ENCODE measurements around the gene GPR75.

Gene GPR75

GRCh38 chr2:53896864-53897263 is 37.1 kb upstream of the GPR75 start:
- Histone ChIP-seq H3K27ac (ENCODE audit: poor library complexity, severe bottlenecking) (peak overlapping the region; percentile 32), H3K4me1 (ENCODE audit: insufficient read depth, poor library complexity, severe bottlenecking) (peaks cover 16% of the 10 kb centered on the region), H3K36me3 (ENCODE audit: low read depth) (peaks cover 96% of the 10 kb centered on the region), H3K4me3 (ENCODE audit: severe bottlenecking) (no peak overlapping the region), H3K27me3 (ENCODE audit: insufficient read depth, poor library complexity, severe bottlenecking) (no peaks in the 10 kb centered on the region), H3K9me3 (ENCODE audit: severe bottlenecking) (no peaks in the 10 kb centered on the region)
- DNase-seq (ENCODE audit: low spot score) (no peak), ATAC-seq (ENCODE audit: low read depth) (peak; percentile 100)
- TF ChIP-seq CTCF (IDR thresholded peaks at IDR 0.05; ENCODE audit: poor library complexity, severe bottlenecking) = no peak

GRCh38 chr2:53886406-53887280 is 26.9 kb upstream of the GPR75 start:
- peaks cover 93% of the 10 kb centered on the region for H3K36me3 ChIP-seq (ENCODE audit: low read depth)
- H3K4me1 ChIP-seq (ENCODE audit: insufficient read depth, poor library complexity, severe bottlenecking) = no peaks in the 10 kb centered on the region
- DNase-seq (ENCODE audit: low spot score) = no peak
- H3K9me3 ChIP-seq (ENCODE audit: severe bottlenecking) = no peaks in the 10 kb centered on the region
- H3K4me3 ChIP-seq (ENCODE audit: severe bottlenecking) = no peak overlapping the region
- no peak overlapping the region for H3K27ac ChIP-seq (ENCODE audit: poor library complexity, severe bottlenecking)
- H3K27me3 ChIP-seq (ENCODE audit: insufficient read depth, poor library complexity, severe bottlenecking) = no peaks in the 10 kb centered on the region
- no peak for TF ChIP-seq CTCF (IDR thresholded peaks at IDR 0.05; ENCODE audit: poor library complexity, severe bottlenecking)
- ATAC-seq (ENCODE audit: low read depth) = no peak

GRCh38 chr2:53884883-53885282 is 25.1 kb upstream of the GPR75 start:
- TF ChIP-seq CTCF (IDR thresholded peaks at IDR 0.05; ENCODE audit: poor library complexity, severe bottlenecking) = no peak
- Histone ChIP-seq H3K27ac (ENCODE audit: poor library complexity, severe bottlenecking) (no peak overlapping the region), H3K36me3 (ENCODE audit: low read depth) (peaks cover 85% of the 10 kb centered on the region), H3K4me1 (ENCODE audit: insufficient read depth, poor library complexity, severe bottlenecking) (peaks cover 10% of the 10 kb centered on the region), H3K4me3 (ENCODE audit: severe bottlenecking) (no peak overlapping the region), H3K9me3 (ENCODE audit: severe bottlenecking) (no peaks in the 10 kb centered on the region), H3K27me3 (ENCODE audit: insufficient read depth, poor library complexity, severe bottlenecking) (no peaks in the 10 kb centered on the region)
- no peak for DNase-seq (ENCODE audit: low spot score)
- ATAC-seq (ENCODE audit: low read depth) = no peak

GRCh38 chr2:53881986-53882385 is 22.2 kb upstream of the GPR75 start:
- no peak for TF ChIP-seq CTCF (IDR thresholded peaks at IDR 0.05; ENCODE audit: poor library complexity, severe bottlenecking)
- no peak for DNase-seq (ENCODE audit: low spot score)
- H3K9me3 ChIP-seq (ENCODE audit: severe bottlenecking) = no peaks in the 10 kb centered on the region
- no peak for ATAC-seq (ENCODE audit: low read depth)
- H3K36me3 ChIP-seq (ENCODE audit: low read depth) = peaks cover 69% of the 10 kb centered on the region
- H3K4me3 ChIP-seq (ENCODE audit: severe bottlenecking) = no peak overlapping the region
- H3K4me1 ChIP-seq (ENCODE audit: insufficient read depth, poor library complexity, severe bottlenecking) = peaks cover 10% of the 10 kb centered on the region
- H3K27me3 ChIP-seq (ENCODE audit: insufficient read depth, poor library complexity, severe bottlenecking) = no peaks in the 10 kb centered on the region
- no peak overlapping the region for H3K27ac ChIP-seq (ENCODE audit: poor library complexity, severe bottlenecking)

GRCh38 chr2:53881360-53881759 is 21.6 kb upstream of the GPR75 start:
- H3K27ac ChIP-seq (ENCODE audit: poor library complexity, severe bottlenecking) = no peak overlapping the region
- no peaks in the 10 kb centered on the region for H3K27me3 ChIP-seq (ENCODE audit: insufficient read depth, poor library complexity, severe bottlenecking)
- DNase-seq (ENCODE audit: low spot score) (no peak), ATAC-seq (ENCODE audit: low read depth) (no peak)
- no peak overlapping the region for H3K4me3 ChIP-seq (ENCODE audit: severe bottlenecking)
- peaks cover 10% of the 10 kb centered on the region for H3K4me1 ChIP-seq (ENCODE audit: insufficient read depth, poor library complexity, severe bottlenecking)
- no peak for TF ChIP-seq CTCF (IDR thresholded peaks at IDR 0.05; ENCODE audit: poor library complexity, severe bottlenecking)
- no peaks in the 10 kb centered on the region for H3K9me3 ChIP-seq (ENCODE audit: severe bottlenecking)
- H3K36me3 ChIP-seq (ENCODE audit: low read depth) = peaks cover 63% of the 10 kb centered on the region

Measured in RWPE2 (cell line).